ENCODE data around the gene HGD. TPM values are rescaled to one million over a fixed set of nuclear protein-coding genes. Genes with fewer than 3 reads are reported as not detected.

The HGD gene
- total RNA-seq, 1 experiment from 2014 or later = 1.5 TPM

GRCh38 chr3:120587332-120587975, 94.6 kb downstream of the HGD start (continued):
- TF ChIP-seq KAT7 (CRISPR knock-in tag; IDR thresholded peaks at IDR 0.05; ENCODE audit: borderline replicate concordance) (no peak), PREB (CRISPR knock-in tag; IDR thresholded peaks at IDR 0.05; ENCODE audit: borderline replicate concordance) (no peak), USF1 (CRISPR knock-in tag; IDR thresholded peaks at IDR 0.05) (no peak), ZNF416 (CRISPR knock-in tag; IDR thresholded peaks at IDR 0.05) (no peak), FOXJ3 (CRISPR knock-in tag; IDR thresholded peaks at IDR 0.05; ENCODE audit: borderline replicate concordance) (no peak), ZBTB21 (CRISPR knock-in tag; IDR thresholded peaks at IDR 0.05; ENCODE audit: borderline replicate concordance) (no peak), CDX4 (CRISPR knock-in tag; IDR thresholded peaks at IDR 0.05; ENCODE audit: borderline replicate concordance) (no peak), NR1H2 (CRISPR knock-in tag; IDR thresholded peaks at IDR 0.05) (no peak)
- TF ChIP-seq, protein P1, sequence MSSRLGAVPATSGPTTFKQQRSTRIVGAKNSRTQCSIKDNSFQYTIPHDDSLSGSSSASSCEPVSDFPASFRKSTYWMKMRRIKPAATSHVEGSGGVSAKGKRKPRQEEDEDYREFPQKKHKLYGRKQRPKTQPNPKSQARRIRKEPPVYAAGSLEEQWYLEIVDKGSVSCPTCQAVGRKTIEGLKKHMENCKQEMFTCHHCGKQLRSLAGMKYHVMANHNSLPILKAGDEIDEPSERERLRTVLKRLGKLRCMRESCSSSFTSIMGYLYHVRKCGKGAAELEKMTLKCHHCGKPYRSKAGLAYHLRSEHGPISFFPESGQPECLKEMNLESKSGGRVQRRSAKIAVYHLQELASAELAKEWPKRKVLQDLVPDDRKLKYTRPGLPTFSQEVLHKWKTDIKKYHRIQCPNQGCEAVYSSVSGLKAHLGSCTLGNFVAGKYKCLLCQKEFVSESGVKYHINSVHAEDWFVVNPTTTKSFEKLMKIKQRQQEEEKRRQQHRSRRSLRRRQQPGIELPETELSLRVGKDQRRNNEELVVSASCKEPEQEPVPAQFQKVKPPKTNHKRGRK (CRISPR knock-in tag; IDR thresholded peaks at IDR 0.05; ENCODE audit: borderline replicate concordance) = no peak

Other genes with a start within 250 kb of the HGD start
- gene FSTL1, start 231.2 kb downstream of the HGD start, total RNA-seq (2021) = 271 to 286 TPM (median 272 TPM) in 3 replicates
- 174 to 237 TPM (median 223 TPM) in 3 replicates for gene NDUFB4, start 85.9 kb downstream of the HGD start, total RNA-seq (2021)
- gene RABL3, start 60.3 kb upstream of the HGD start, total RNA-seq (2021) = 15.0 to 18.2 TPM (median 16.6 TPM) in 3 replicates
- gene GTF2E1, start 60.5 kb upstream of the HGD start, total RNA-seq (2021) = 64.5 to 78.0 TPM (median 72.4 TPM) in 3 replicates
- 5.8 to 5.9 TPM (median 5.8 TPM) in 3 replicates for gene STXBP5L, start 226.0 kb upstream of the HGD start, total RNA-seq (2021)

Data from WTC11 (cell line).